Neural cell (in vitro differentiated cells): Measurements from ENCODE around the gene HDAC4.

Experiments used
- CTCF ChIP-seq: fragments of 450-650 bp; IDR thresholded peaks from 2 replicates; pipeline ENCODE4 v1.5.1; 2014; ENCODE audit warnings: antibody characterized with exemption, mild to moderate bottlenecking, moderate library complexity; ENCODE audit not compliant: poor library complexity, severe bottlenecking
- EP300 ChIP-seq: fragments of 450-650 bp; conservative IDR thresholded peaks from 2 replicates; pipeline ENCODE4 v1.6.1; 2014; ENCODE audit warnings: antibody characterized with exemption, mild to moderate bottlenecking, moderate library complexity; ENCODE audit not compliant: poor library complexity, severe bottlenecking
- EZH2 ChIP-seq: fragments of 200-600, 300-800 bp; shearing (Covaris generic), sonication (generic); IDR thresholded peaks from 2 replicates; pipeline ENCODE4 v1.6.1; 2014; ENCODE audit warnings: antibody characterized with exemption, low read length, borderline replicate concordance, mild to moderate bottlenecking; ENCODE audit not compliant: insufficient read depth, poor library complexity, severe bottlenecking
- MXI1 ChIP-seq: fragments of 450-650 bp; conservative IDR thresholded peaks from 2 replicates; pipeline ENCODE4 v1.6.1; 2014; ENCODE audit warnings: antibody characterized with exemption, mild to moderate bottlenecking; ENCODE audit not compliant: poor library complexity, severe bottlenecking
- POLR2AphosphoS5 ChIP-seq: IDR thresholded peaks from 2 replicates; pipeline ENCODE4 v1.6.1; 2012
- RAD21 ChIP-seq: fragments of 450-650 bp; conservative IDR thresholded peaks from 2 replicates; pipeline ENCODE4 v1.6.1; 2014; ENCODE audit warnings: antibody characterized with exemption, mild to moderate bottlenecking, moderate library complexity
- REST ChIP-seq: IDR thresholded peaks from 2 replicates; pipeline ENCODE4 v1.6.1; 2012; ENCODE audit warnings: borderline replicate concordance
- SMC3 ChIP-seq: fragments of 450-650 bp; conservative IDR thresholded peaks from 2 replicates; pipeline ENCODE4 v1.6.1; 2014; ENCODE audit warnings: antibody characterized with exemption, mild to moderate bottlenecking, moderate library complexity; ENCODE audit not compliant: poor library complexity
- TAF1 ChIP-seq: IDR thresholded peaks from 2 replicates; pipeline ENCODE4 v1.6.1; 2012; ENCODE audit warnings: low read depth

- TF ChIP-seq POLR2AphosphoS5 (no peak), CTCF (no peak), TAF1 (no peak), MXI1 (no peak), EZH2 (no peak), EP300 (no peak), SMC3 (no peak), RAD21 (no peak), REST (no peak)
Observed at GRCh38 chr2:239278941-239279365, 121.9 kb downstream of the HDAC4 start.
